HEK293T (cell line): ENCODE measurements around the gene TCAIM.

ENCODE experiments used
- ARNT ChIP-seq: fragments of 450-650 bp; IDR thresholded peaks from 2 replicates; pipeline ENCODE4 v1.6.1; 2017; ENCODE audit warnings: mild to moderate bottlenecking
- BHLHE40 ChIP-seq: fragments of 450-650 bp; IDR thresholded peaks from 2 replicates; pipeline ENCODE4 v1.6.1; 2016; ENCODE audit warnings: mild to moderate bottlenecking, moderate library complexity, borderline replicate concordance
- CTBP1 ChIP-seq: fragments of 450-650 bp; IDR thresholded peaks from 2 replicates; pipeline ENCODE4 v1.6.1; 2016; ENCODE audit warnings: borderline replicate concordance
- ELF4 ChIP-seq: fragments of 450-650 bp; IDR thresholded peaks from 2 replicates; pipeline ENCODE4 v1.6.1; 2017; ENCODE audit warnings: antibody characterized with exemption
- FOXA1 ChIP-seq: fragments of 450-650 bp; IDR thresholded peaks from 2 replicates; pipeline ENCODE4 v1.6.1; 2016; ENCODE audit warnings: mild to moderate bottlenecking
- FOXK2 ChIP-seq: fragments of 450-650 bp; IDR thresholded peaks from 2 replicates; pipeline ENCODE4 v1.6.1; 2016; ENCODE audit warnings: mild to moderate bottlenecking
- FOXM1 ChIP-seq: fragments of 450-650 bp; IDR thresholded peaks from 2 replicates; pipeline ENCODE4 v1.6.1; 2017; ENCODE audit warnings: mild to moderate bottlenecking, borderline replicate concordance
- HDGF ChIP-seq: fragments of 450-650 bp; IDR thresholded peaks from 2 replicates; pipeline ENCODE4 v1.6.1; 2017; ENCODE audit warnings: antibody characterized with exemption, borderline replicate concordance
- SP1 ChIP-seq: fragments of 450-650 bp; IDR thresholded peaks from 2 replicates; pipeline ENCODE4 v1.6.1; 2017
- SUZ12 ChIP-seq: fragments of 450-650 bp; IDR thresholded peaks from 2 replicates; pipeline ENCODE4 v1.6.1; 2016; ENCODE audit warnings: mild to moderate bottlenecking
- TARDBP ChIP-seq: fragments of 450-650 bp; IDR thresholded peaks from 2 replicates; pipeline ENCODE4 v1.6.1; 2016

GRCh38 chr3:44421280-44421679 is 82.7 kb downstream of the TCAIM start:
- TF ChIP-seq SUZ12 (no peak), ARNT (no peak), FOXM1 (no peak), BHLHE40 (no peak), FOXA1 (no peak), TARDBP (no peak), ELF4 (no peak), SP1 (no peak), CTBP1 (no peak), FOXK2 (no peak), HDGF (no peak)
